ENCODE data around the gene GYS1.

Gene GYS1

DNA sequence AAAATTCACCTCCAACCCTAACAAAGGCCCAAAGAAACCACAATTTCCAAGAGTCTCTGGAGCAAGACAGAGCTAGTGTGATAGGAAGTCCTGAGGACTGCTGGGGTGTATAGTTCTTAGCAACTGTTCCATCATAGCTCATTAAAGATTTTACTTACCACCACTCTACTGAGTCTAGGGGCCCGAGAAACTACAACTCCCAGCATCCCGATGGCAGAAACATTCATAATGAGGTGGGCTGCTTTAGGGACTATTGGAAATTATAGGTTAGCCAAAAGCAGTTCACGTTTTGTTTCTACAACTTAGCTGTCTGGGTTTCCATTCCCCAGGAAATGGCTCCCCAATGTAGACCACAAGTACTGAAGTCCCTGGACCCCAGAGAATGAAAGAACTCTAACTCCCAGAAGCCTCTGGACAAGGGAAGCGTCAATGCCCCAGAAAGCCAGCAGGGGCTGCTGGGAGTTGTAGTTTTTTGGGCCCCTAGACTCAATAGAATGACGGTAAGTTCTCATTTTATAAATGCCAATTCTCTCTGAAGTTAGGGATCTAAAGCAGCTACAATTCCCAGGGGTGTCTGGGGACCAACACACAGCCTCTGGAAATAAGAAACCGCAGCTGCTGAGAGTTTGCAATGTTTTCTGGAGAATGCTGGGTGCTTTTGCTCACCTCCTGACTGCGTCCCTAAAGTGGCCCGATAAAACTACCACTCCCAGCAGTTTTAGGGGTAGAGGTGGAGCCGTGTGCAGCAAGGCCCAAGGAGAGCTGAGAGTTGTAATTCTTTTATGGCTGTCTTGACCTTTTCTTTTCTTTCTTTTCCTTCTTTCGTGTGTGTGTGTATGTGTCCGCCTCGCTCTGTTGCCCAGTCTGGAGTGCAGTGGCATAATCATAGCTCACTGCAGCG lies 16.9 kb downstream of the GYS1 start:
- Histone ChIP-seq H3K27me3 (ENCODE audit: insufficient read depth, low read depth, severe bottlenecking) (no peaks in the 10 kb centered on the region), H3K27ac (no peak overlapping the region), H3K4me3 (ENCODE audit: low read depth, low read length) (no peak overlapping the region), H3K36me3 (peaks cover 24% of the 10 kb centered on the region), H3K9me3 (ENCODE audit: severe bottlenecking) (no peaks in the 10 kb centered on the region)
- TF ChIP-seq, protein P1, sequence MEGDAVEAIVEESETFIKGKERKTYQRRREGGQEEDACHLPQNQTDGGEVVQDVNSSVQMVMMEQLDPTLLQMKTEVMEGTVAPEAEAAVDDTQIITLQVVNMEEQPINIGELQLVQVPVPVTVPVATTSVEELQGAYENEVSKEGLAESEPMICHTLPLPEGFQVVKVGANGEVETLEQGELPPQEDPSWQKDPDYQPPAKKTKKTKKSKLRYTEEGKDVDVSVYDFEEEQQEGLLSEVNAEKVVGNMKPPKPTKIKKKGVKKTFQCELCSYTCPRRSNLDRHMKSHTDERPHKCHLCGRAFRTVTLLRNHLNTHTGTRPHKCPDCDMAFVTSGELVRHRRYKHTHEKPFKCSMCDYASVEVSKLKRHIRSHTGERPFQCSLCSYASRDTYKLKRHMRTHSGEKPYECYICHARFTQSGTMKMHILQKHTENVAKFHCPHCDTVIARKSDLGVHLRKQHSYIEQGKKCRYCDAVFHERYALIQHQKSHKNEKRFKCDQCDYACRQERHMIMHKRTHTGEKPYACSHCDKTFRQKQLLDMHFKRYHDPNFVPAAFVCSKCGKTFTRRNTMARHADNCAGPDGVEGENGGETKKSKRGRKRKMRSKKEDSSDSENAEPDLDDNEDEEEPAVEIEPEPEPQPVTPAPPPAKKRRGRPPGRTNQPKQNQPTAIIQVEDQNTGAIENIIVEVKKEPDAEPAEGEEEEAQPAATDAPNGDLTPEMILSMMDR (IDR thresholded peaks at IDR 0.05; ENCODE audit: low read depth, low read length): no peak
- DNase-seq: peak; percentile 46

DNA sequence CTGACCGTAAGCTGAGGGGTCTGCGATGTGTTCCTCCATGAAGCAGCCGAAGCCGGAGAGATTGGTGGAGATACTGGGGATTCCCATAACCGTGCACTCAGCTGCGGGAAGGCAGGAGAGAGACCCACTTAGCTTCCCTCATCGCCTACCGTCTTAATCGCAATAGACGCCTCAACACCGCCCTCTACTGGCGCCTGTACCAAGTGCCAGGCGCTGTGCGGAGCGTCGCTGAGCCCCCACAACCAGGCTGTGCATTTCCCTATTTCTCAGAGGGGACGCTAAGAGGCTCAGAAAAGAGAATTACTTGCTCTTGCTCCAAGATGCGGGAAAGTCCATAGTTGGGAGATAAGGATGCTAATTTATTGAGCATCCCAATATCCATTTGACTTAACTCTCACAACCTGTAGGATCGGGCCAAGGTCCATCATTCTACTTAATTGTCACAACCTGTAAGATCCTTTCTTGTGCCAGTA lies 22.1 kb downstream of the GYS1 start:
- H3K4me3 ChIP-seq (ENCODE audit: low read depth, low read length): no peak overlapping the region
- TF ChIP-seq, protein P1 (IDR thresholded peaks at IDR 0.05; ENCODE audit: low read depth, low read length): peak; percentile 88
- DNase-seq: peak; percentile 80
- H3K9me3 ChIP-seq (ENCODE audit: severe bottlenecking): peaks cover 4% of the 10 kb centered on the region
- no peaks in the 10 kb centered on the region for H3K27me3 ChIP-seq (ENCODE audit: insufficient read depth, low read depth, severe bottlenecking)
- peaks cover 57% of the 10 kb centered on the region for H3K36me3 ChIP-seq
- peak overlapping the region; percentile 19; the same call in 1 of the 2 replicates for H3K27ac ChIP-seq

DNA sequence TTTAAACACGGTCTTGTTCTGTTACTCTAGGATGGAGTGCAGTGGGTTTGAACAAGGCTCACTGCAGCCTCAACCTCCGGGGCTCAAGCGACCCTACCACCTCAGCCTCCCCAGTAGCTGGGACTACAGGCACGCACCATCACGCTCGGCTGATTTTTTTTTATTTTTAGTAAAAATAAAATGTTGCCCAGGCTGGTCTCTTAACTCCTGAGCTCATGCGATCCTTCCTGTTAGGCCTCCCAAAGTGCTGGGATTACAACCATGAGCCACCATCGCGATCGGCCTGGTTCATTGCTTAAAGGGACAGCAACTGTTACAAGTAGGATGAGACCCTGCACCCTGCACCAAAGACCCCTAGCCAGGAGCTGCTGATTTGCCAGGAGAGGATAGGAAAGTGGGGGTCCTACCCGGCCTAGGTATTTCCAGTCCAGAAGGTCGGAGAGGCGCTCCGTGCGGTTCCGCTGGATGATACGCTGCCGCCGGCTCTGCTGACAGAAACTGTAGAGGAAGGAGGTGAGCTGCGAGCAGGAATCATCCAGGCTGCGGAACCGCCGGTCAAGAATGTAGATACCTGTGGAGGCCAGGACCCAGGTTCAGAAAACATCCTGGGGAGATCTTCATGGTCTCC lies 22.9 kb downstream of the GYS1 start:
- Histone ChIP-seq H3K4me3 (ENCODE audit: low read depth, low read length) (no peak overlapping the region), H3K9me3 (ENCODE audit: severe bottlenecking) (peaks cover 4% of the 10 kb centered on the region), H3K27ac (peak overlapping the region; percentile 19; the same call in 1 of the 2 replicates), H3K27me3 (ENCODE audit: insufficient read depth, low read depth, severe bottlenecking) (no peaks in the 10 kb centered on the region), H3K36me3 (peaks cover 57% of the 10 kb centered on the region)
- no peak for DNase-seq
- TF ChIP-seq, protein P1 (IDR thresholded peaks at IDR 0.05; ENCODE audit: low read depth, low read length): no peak

DNA sequence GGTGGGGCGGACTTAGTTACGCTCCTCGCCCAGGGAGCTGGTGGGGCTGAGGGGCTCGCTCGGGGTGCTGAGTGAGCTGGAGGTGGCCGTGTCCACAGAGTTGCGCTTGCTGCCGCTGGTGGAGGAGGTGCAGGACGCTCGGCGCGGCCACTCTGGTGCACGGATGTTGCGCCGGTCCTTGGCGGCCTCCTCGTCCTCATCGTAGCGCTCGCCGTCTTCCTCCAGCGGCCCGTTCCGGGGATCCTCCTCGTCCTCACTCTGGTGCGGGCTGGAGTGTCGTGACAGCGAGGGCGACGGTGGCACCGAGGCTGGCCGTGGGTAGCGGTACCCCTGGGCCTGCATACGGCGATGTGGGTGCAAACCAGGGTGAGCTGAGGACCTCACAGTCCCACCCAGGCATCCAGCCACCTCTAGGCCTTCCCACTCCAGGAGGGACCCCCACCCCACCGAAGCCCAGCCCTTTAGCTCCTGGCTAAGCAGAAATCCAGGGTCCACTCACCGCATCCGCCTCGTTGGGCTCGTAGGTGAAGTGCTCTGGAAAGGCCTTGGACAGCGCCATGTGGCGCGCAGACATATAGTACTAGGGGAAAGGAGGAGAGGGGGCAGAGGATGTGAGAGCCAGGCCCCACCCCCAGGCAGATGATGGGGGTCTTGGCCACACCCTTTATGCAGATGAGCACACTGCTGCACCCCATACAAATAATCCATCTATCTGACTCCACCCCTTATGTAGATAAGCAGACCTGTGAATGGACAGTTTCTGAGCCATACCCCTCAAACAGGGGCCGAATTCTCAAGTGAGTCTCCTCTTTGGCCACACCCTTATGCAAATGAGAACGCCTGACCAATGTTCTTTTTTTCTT lies 23.6 kb downstream of the GYS1 start:
- Histone ChIP-seq H3K27ac (no peak overlapping the region), H3K27me3 (ENCODE audit: insufficient read depth, low read depth, severe bottlenecking) (no peaks in the 10 kb centered on the region), H3K36me3 (peaks cover 57% of the 10 kb centered on the region), H3K9me3 (ENCODE audit: severe bottlenecking) (peaks cover 4% of the 10 kb centered on the region), H3K4me3 (ENCODE audit: low read depth, low read length) (no peak overlapping the region)
- no peak for DNase-seq
- TF ChIP-seq, protein P1 (IDR thresholded peaks at IDR 0.05; ENCODE audit: low read depth, low read length): no peak

DNA sequence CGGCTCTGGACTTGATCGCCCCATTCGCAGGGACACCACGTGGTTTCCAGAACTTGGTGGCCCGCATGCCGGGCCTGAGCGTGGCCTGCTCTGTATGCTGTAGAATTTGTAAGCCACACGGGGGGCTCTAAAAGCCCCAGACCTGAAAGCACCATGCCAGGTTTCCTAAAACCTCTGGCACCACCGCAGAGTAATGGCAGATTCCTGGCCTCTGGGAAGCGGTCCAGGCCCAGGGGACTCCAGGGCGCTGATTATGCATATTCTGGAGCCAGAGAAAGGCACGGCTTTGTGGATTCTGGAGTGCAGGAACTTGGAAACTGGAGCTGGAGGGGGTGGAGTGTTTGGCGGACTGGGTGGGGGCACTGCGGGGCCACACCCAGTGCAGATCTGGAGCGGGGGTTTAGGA lies 24.3 kb downstream of the GYS1 start:
- no peak for DNase-seq
- H3K36me3 ChIP-seq: peaks cover 52% of the 10 kb centered on the region
- TF ChIP-seq, protein P1 (IDR thresholded peaks at IDR 0.05; ENCODE audit: low read depth, low read length): no peak
- H3K27ac ChIP-seq: no peak overlapping the region
- H3K27me3 ChIP-seq (ENCODE audit: insufficient read depth, low read depth, severe bottlenecking): no peaks in the 10 kb centered on the region
- no peak overlapping the region for H3K4me3 ChIP-seq (ENCODE audit: low read depth, low read length)
- H3K9me3 ChIP-seq (ENCODE audit: severe bottlenecking): peaks cover 4% of the 10 kb centered on the region

All from WERI-Rb-1 (cell line).